ENCODE measurements around the gene PRND. TPM values are rescaled to one million over a fixed set of nuclear protein-coding genes. Genes with fewer than 3 reads are reported as not detected.

PRND gene
- total and polyA plus RNA-seq, 2 of the 8 experiments (the other 6 are each of a cell fraction or from before 2014, with no cell fraction given), result 0.09 to 0.11 TPM

DNA sequence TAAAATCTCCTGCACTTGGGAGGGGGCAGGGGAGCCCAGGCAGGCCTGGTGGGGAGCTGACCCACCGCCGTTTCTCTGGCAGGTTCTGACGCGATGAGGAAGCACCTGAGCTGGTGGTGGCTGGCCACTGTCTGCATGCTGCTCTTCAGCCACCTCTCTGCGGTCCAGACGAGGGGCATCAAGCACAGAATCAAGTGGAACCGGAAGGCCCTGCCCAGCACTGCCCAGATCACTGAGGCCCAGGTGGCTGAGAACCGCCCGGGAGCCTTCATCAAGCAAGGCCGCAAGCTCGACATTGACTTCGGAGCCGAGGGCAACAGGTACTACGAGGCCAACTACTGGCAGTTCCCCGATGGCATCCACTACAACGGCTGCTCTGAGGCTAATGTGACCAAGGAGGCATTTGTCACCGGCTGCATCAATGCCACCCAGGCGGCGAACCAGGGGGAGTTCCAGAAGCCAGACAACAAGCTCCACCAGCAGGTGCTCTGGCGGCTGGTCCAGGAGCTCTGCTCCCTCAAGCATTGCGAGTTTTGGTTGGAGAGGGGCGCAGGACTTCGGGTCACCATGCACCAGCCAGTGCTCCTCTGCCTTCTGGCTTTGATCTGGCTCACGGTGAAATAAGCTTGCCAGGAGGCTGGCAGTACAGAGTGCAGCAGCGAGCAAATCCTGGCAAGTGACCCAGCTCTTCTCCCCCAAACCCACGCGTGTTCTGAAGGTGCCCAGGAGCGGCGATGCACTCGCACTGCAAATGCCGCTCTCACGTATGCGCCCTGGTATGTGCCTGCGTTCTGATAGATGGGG, 3.0 kb downstream of the PRND start:
- ChIA-PET POLR2A (ENCODE audit: partially characterized antibody) (interaction anchor here (0.9 to 1.3 kb wide), 2 partner anchors 11 to 116 kb away, joined by 3 to 4 read pairs; no protein-coding TSS in a partner anchor), CTCF (ENCODE audit: partially characterized antibody) (interaction anchor here (0.7 to 9.6 kb wide), 11 partner anchors 9 to 499 kb away, joined by 3 to 104 read pairs (median 3); no protein-coding TSS in a partner anchor)
- Histone ChIP-seq H3K79me1 (ENCODE audit: low read depth, low read length) (no peaks in the 10 kb centered on the region), H2BK20ac (ENCODE audit: low read length) (no peak overlapping the region), H3K9me3 (ENCODE audit: insufficient read depth in 2 of 2, low read depth in 1 of 2, low read length in 1 of 2) (no peaks in the 10 kb centered on the region), H2BK120ac (replicated peaks; ENCODE audit: low read depth, low read length) (no peak overlapping the region), H3K23me2 (ENCODE audit: low read depth, low read length) (no peaks in the 10 kb centered on the region), H4K5ac (ENCODE audit: insufficient read length, low read depth, low read length) (no peak overlapping the region), H2BK15ac (ENCODE audit: low read length) (no peak overlapping the region), H3K9ac (replicated peaks in 1 of 4; ENCODE audit: extremely low read depth in 1 of 4, low read depth in 3 of 4, low read length in 3 of 4) (no peak overlapping the region), H3K27me3 (replicated peaks in 1 of 4; ENCODE audit: control insufficient read depth in 3 of 4, extremely low read depth in 1 of 4, insufficient read depth in 3 of 4, low read length in 3 of 4) (no peaks in the 10 kb centered on the region), H3K4me1 (replicated peaks in 1 of 4; ENCODE audit: control insufficient read depth in 3 of 4, insufficient read depth in 4 of 4, low read length in 3 of 4) (peaks cover 3 to 11% (median 7%) of the 10 kb centered on the region in 4 experiments), H4K8ac (ENCODE audit: extremely low read depth, insufficient read depth, low read length) (no peak overlapping the region), H3K56ac (replicated peaks; ENCODE audit: insufficient read length, low read depth, low read length) (no peak overlapping the region), H3K4me3 (ENCODE audit: extremely low read depth in 1 of 4, insufficient read depth in 2 of 4, low read depth in 3 of 4, low read length in 4 of 4) (no peak overlapping the region), H2AFZ (ENCODE audit: low read length) (peak overlapping the region; percentile 72; the same call in 1 of the 2 replicates), H3K14ac (ENCODE audit: insufficient read length) (no peak overlapping the region), H3K36me3 (ENCODE audit: control insufficient read depth in 2 of 4, insufficient read depth in 4 of 4, low read length in 3 of 4) (no peaks in the 10 kb centered on the region; a peak in 1 of 8 replicates), H3K18ac (ENCODE audit: extremely low read depth, low read length) (no peak overlapping the region), H3K79me2 (ENCODE audit: control insufficient read depth in 1 of 2, insufficient read depth in 2 of 2, low read length in 2 of 2) (no peaks in the 10 kb centered on the region), H3K23ac (ENCODE audit: insufficient read length) (no peak overlapping the region), H2AK5ac (ENCODE audit: low read depth, low read length) (no peak overlapping the region), H3K27ac (ENCODE audit: low read depth, low read length) (no peak overlapping the region), H3K4me2 (ENCODE audit: insufficient read depth in 1 of 2, low read depth in 2 of 2, low read length in 2 of 2) (no peak overlapping the region), H3K4ac (replicated peaks; ENCODE audit: insufficient read length, low read depth, low read length) (no peak overlapping the region), H4K20me1 (replicated peaks in 1 of 2; ENCODE audit: control insufficient read depth in 1 of 2, insufficient read depth in 2 of 2, low read length in 2 of 2) (no peaks in the 10 kb centered on the region), H4K91ac (replicated peaks; ENCODE audit: insufficient read length, low read length) (no peak overlapping the region), H2BK5ac (ENCODE audit: low read depth, low read length) (no peak overlapping the region), H2BK12ac (ENCODE audit: low read depth, low read length) (no peak overlapping the region)
- FAIRE-seq, result no peak
- TF ChIP-seq, protein P1, sequence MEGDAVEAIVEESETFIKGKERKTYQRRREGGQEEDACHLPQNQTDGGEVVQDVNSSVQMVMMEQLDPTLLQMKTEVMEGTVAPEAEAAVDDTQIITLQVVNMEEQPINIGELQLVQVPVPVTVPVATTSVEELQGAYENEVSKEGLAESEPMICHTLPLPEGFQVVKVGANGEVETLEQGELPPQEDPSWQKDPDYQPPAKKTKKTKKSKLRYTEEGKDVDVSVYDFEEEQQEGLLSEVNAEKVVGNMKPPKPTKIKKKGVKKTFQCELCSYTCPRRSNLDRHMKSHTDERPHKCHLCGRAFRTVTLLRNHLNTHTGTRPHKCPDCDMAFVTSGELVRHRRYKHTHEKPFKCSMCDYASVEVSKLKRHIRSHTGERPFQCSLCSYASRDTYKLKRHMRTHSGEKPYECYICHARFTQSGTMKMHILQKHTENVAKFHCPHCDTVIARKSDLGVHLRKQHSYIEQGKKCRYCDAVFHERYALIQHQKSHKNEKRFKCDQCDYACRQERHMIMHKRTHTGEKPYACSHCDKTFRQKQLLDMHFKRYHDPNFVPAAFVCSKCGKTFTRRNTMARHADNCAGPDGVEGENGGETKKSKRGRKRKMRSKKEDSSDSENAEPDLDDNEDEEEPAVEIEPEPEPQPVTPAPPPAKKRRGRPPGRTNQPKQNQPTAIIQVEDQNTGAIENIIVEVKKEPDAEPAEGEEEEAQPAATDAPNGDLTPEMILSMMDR (IDR thresholded peaks at IDR 0.05; ENCODE audit: control extremely low read depth in 1 of 3, insufficient read depth in 1 of 3, low read depth in 1 of 3, low read length in 3 of 3), result no peak
- TF ChIP-seq NRF1 (IDR thresholded peaks at IDR 0.05; ENCODE audit: low read depth, low read length), result no peak
- TF ChIP-seq SRF (IDR thresholded peaks at IDR 0.05; ENCODE audit: low read depth, low read length), result no peak
- WGBS, 2 experiments (ENCODE audit: extremely low coverage in 1 of 2, insufficient coverage in 1 of 2, insufficient read length in 1 of 2, insufficient replicate concordance in 2 of 2, low coverage in 1 of 2, low lambda C conversion rate in 2 of 2, missing lambda C conversion rate in 1 of 2), result 92% methylated on average over 34 of the region's 34 CpGs; no CpG with 5 or more reads in 1 of the 2 experiments
- DNase-seq (ENCODE audit: low read depth in 1 of 2, low spot score in 2 of 2), result no peak
